ACHN (cell line): Measurements from ENCODE around the gene NCOA6.
"Not testable (repeated sequence)": the region's sequence is repeated elsewhere in the genome, so short reads cannot be mapped to it uniquely, and the experiment has no call there.

ENCODE experiments used
- DNase-seq: peaks from one replicate; pipeline ENCODE4 v3.0.0-alpha.2; 2015
- in situ Hi-C: cut with HindIII; loops from 2 replicates; pipeline ENCODE4 v1.10.0; 2017; ENCODE audit warnings: low sequenced_read_pairs, low pct_ligation_motif_present, low pct_unique_long_range_greater_than_20kb

Gene NCOA6

GRCh38 chr20:34792687-34793363 is 32.6 kb downstream of the NCOA6 start:
- no peak for DNase-seq
- in situ Hi-C loops: no loop called here

GRCh38 chr20:34791289-34792020 is 34.0 kb downstream of the NCOA6 start:
- in situ Hi-C loops: no loop called here
- DNase-seq: no peak

- no peak for DNase-seq
Measured at GRCh38 chr20:34781220-34781619, 44.2 kb downstream of the NCOA6 start.

GRCh38 chr20:34780291-34780690 is 45.2 kb downstream of the NCOA6 start:
- DNase-seq, in situ Hi-C loops: not testable (repeated sequence)

More at GRCh38 chr20:34781220-34781619, 44.2 kb downstream of the NCOA6 start:
- in situ Hi-C loops: no loop called here

GRCh38 chr20:34776177-34776576 is 49.3 kb downstream of the NCOA6 start:
- no peak for DNase-seq
- in situ Hi-C loops: no loop called here

GRCh38 chr20:34774886-34775285 is 50.6 kb downstream of the NCOA6 start:
- in situ Hi-C loops: no loop called here

GRCh38 chr20:34774449-34774848 is 51.0 kb downstream of the NCOA6 start:
- DNase-seq: no peak
- in situ Hi-C loops: no loop called here

More at GRCh38 chr20:34774886-34775285, 50.6 kb downstream of the NCOA6 start:
- DNase-seq: no peak

- in situ Hi-C loops: no loop called here
- no peak for DNase-seq
Measured at GRCh38 chr20:34773726-34774125, 51.7 kb downstream of the NCOA6 start.

GRCh38 chr20:34772437-34772836 is 53.0 kb downstream of the NCOA6 start:
- DNase-seq: no peak
- in situ Hi-C loops: no loop called here

- DNase-seq: no peak
- in situ Hi-C loops: no loop called here
Measured at GRCh38 chr20:34771680-34772081, 53.8 kb downstream of the NCOA6 start.

- DNase-seq: no peak
- in situ Hi-C loops: no loop called here
Measured at GRCh38 chr20:34768096-34768495, 57.4 kb downstream of the NCOA6 start.

- no peak for DNase-seq
- in situ Hi-C loops: no loop called here
Measured at GRCh38 chr20:34762031-34762555, 63.4 kb downstream of the NCOA6 start.

GRCh38 chr20:34755367-34755766 is 70.1 kb downstream of the NCOA6 start:
- in situ Hi-C loops: no loop called here
- no peak for DNase-seq

- in situ Hi-C loops: no loop called here
- DNase-seq: no peak
Measured at GRCh38 chr20:34754611-34755010, 70.8 kb downstream of the NCOA6 start.

GRCh38 chr20:34753706-34754461 is 71.6 kb downstream of the NCOA6 start:
- DNase-seq: no peak
- in situ Hi-C loops: no loop called here

- in situ Hi-C loops: no loop called here
- no peak for DNase-seq
Measured at GRCh38 chr20:34751453-34751852, 74.0 kb downstream of the NCOA6 start.

- in situ Hi-C loops: no loop called here
- DNase-seq: no peak
Measured at GRCh38 chr20:34750484-34750883, 75.0 kb downstream of the NCOA6 start.

- no peak for DNase-seq
- in situ Hi-C loops: no loop called here
Measured at GRCh38 chr20:34748709-34749108, 76.7 kb downstream of the NCOA6 start.

- DNase-seq: no peak
- in situ Hi-C loops: no loop called here
Measured at GRCh38 chr20:34747479-34747878, 78.0 kb downstream of the NCOA6 start.
